ENCODE measurements around the gene BRD1. TPM values are rescaled to one million over a fixed set of nuclear protein-coding genes. Genes with fewer than 3 reads are reported as not detected.

Gene BRD1
- total RNA-seq, 4 donors from 2014 or later, result 32.2 to 51.8 (median 41.6) TPM

- Histone ChIP-seq H3K27ac (no peak overlapping the region), H3K4me1 (no peaks in the 10 kb centered on the region), H3K4me3 (replicated peaks in 1 of 3) (no peak overlapping the region), H3K9me3 (no peaks in the 10 kb centered on the region), H3K36me3 (no peaks in the 10 kb centered on the region), H3K27me3 (no peaks in the 10 kb centered on the region)
- TF ChIP-seq CTCF (IDR thresholded peaks at IDR 0.05) (no peak), POLR2A (IDR thresholded peaks at IDR 0.05) (no peak)
- DNase-seq, result no peak
- 84 to 86% methylated on average over 17 to 19 of the region's 19 CpGs for WGBS, 2 donors
- intact Hi-C loops (cut with DNase I), result no loop called here
Measured at GRCh38 chr22:49751318-49751965, 76.2 kb downstream of the BRD1 start.

GRCh38 chr22:49749885-49750510, 77.7 kb downstream of the BRD1 start:
- 89 to 94% methylated on average over 10 to 18 of the region's 24 CpGs for WGBS, 2 donors
- no peaks in the 10 kb centered on the region for H3K27me3 ChIP-seq
- no peak overlapping the region for H3K4me3 ChIP-seq (replicated peaks in 1 of 3)
- no peak for TF ChIP-seq CTCF (IDR thresholded peaks at IDR 0.05)
- no peaks in the 10 kb centered on the region for H3K4me1 ChIP-seq
- no peak overlapping the region for H3K27ac ChIP-seq
- H3K9me3 ChIP-seq, result no peaks in the 10 kb centered on the region
- H3K36me3 ChIP-seq, result no peaks in the 10 kb centered on the region
- intact Hi-C loops (cut with DNase I), result no loop called here
- DNase-seq, result no peak

- TF ChIP-seq CTCF (IDR thresholded peaks at IDR 0.05), result no peak
- TF ChIP-seq POLR2A (IDR thresholded peaks at IDR 0.05), result no peak
- intact Hi-C loops (cut with DNase I), result no loop called here
- WGBS, 2 donors, result 85 to 88% methylated on average over 3 to 9 of the region's 9 CpGs
Measured at GRCh38 chr22:49749227-49749626, 78.4 kb downstream of the BRD1 start.

GRCh38 chr22:49748514-49748913, 79.2 kb downstream of the BRD1 start:
- Histone ChIP-seq H3K36me3 (no peaks in the 10 kb centered on the region), H3K4me3 (replicated peaks in 1 of 3) (no peak overlapping the region), H3K4me1 (no peaks in the 10 kb centered on the region), H3K9me3 (no peaks in the 10 kb centered on the region), H3K27me3 (no peaks in the 10 kb centered on the region), H3K27ac (no peak overlapping the region)
- no peak for DNase-seq
- intact Hi-C loops (cut with DNase I), result no loop called here
- no peak for TF ChIP-seq POLR2A (IDR thresholded peaks at IDR 0.05)
- no peak for TF ChIP-seq CTCF (IDR thresholded peaks at IDR 0.05)
- 67 to 80% methylated on average over 1 of the region's 5 CpGs for WGBS, 2 donors

More at GRCh38 chr22:49749227-49749626, 78.4 kb downstream of the BRD1 start:
- Histone ChIP-seq H3K27me3 (no peaks in the 10 kb centered on the region), H3K4me3 (replicated peaks in 1 of 3) (no peak overlapping the region), H3K27ac (no peak overlapping the region), H3K36me3 (no peaks in the 10 kb centered on the region), H3K4me1 (no peaks in the 10 kb centered on the region), H3K9me3 (no peaks in the 10 kb centered on the region)
- no peak for DNase-seq

- Histone ChIP-seq H3K9me3 (no peaks in the 10 kb centered on the region), H3K36me3 (no peaks in the 10 kb centered on the region), H3K27ac (no peak overlapping the region), H3K4me1 (no peaks in the 10 kb centered on the region), H3K27me3 (no peaks in the 10 kb centered on the region), H3K4me3 (replicated peaks in 1 of 3) (no peak overlapping the region)
- 66 to 71% methylated on average over 3 of the region's 3 CpGs for WGBS, 2 donors
- no peak for DNase-seq
- no peak for TF ChIP-seq CTCF (IDR thresholded peaks at IDR 0.05)
- no peak for TF ChIP-seq POLR2A (IDR thresholded peaks at IDR 0.05)
- intact Hi-C loops (cut with DNase I), result no loop called here
Measured at GRCh38 chr22:49747716-49748115, 80.0 kb downstream of the BRD1 start.
